GM21737 (cell line): ENCODE data around the gene WDFY1.

ENCODE experiments used
- ATAC-seq: cut with Tn5 transposase; IDR thresholded peaks from one replicate; pipeline ENCODE4 v1.9.1; 2021; ENCODE audit warnings: mild to moderate bottlenecking, moderate library complexity; ENCODE audit not compliant: unreplicated experiment

WDFY1 gene, protein sequence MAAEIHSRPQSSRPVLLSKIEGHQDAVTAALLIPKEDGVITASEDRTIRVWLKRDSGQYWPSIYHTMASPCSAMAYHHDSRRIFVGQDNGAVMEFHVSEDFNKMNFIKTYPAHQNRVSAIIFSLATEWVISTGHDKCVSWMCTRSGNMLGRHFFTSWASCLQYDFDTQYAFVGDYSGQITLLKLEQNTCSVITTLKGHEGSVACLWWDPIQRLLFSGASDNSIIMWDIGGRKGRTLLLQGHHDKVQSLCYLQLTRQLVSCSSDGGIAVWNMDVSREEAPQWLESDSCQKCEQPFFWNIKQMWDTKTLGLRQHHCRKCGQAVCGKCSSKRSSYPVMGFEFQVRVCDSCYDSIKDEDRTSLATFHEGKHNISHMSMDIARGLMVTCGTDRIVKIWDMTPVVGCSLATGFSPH

DNA sequence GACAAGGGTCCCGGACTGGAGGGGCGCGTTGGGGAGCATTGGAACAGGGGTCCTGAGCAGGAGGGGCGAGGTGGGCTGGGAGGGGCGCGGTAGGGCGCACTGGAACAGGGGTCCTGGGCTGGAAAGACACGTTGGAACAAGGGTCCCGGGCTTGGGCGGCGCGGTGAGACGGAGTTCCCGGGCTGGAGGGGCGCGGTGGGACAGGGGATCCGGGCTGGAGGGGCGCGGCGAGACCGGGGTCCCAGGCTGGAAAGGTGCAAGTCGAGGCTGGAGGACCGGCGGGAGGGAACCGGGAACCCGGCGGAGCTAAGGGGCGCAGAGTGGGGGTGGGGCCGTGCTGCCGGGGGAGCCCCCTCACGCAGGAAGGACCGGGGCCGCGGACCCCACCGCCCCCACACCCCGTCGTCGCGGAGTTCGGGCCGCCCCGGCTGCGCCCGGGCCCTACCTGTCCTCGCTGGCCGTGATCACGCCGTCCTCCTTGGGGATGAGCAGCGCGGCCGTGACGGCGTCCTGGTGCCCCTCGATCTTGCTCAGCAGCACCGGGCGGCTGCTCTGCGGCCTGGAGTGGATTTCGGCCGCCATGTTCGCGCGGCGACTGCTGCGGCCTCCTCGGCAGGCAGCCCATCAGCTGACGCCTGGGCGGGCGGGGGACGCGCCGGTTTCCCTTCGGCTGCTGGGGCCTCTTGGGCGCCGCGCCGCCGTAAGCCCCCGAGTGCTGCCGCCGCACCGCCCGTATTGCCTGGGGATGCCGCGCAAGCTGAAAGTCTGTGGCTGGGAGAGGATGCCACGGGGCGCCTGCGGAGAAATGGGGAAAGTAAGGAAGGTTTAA, at the start of gene WDFY1:
WDFY1 (minus strand) TSS at position 633 of the 829 bp plus-strand sequence; CDS start at position 582, 51 bp downstream.
- ATAC-seq = peak; percentile 84

DNA sequence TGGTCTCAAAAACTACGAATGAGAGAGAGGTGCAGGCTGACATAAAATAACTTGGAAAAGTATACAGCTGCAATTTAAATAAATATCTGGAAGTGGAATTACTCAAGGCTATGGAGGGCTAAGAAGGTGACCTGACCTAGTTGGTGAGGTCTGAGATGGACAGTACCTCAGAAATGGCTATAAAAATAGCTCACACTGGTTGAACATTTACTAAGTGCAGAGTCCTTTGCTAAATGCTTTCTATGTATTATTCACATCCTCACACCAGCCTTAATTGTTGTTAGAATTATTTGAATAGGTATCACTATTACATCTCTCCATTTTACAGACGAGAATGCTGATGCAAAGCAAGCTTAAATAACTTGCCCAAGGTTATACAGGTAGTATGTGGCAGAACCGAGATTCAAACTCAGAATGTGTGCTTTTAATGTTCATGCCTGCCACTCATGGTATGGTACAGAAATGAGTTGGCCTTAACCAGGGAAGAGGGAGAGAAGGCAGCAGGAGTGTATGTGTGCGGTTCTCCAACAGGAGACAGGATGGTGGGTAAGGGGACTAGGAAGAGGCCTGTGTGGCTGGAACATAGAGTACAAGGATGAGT, 49.5 kb upstream of the WDFY1 start:
- no peak for ATAC-seq

DNA sequence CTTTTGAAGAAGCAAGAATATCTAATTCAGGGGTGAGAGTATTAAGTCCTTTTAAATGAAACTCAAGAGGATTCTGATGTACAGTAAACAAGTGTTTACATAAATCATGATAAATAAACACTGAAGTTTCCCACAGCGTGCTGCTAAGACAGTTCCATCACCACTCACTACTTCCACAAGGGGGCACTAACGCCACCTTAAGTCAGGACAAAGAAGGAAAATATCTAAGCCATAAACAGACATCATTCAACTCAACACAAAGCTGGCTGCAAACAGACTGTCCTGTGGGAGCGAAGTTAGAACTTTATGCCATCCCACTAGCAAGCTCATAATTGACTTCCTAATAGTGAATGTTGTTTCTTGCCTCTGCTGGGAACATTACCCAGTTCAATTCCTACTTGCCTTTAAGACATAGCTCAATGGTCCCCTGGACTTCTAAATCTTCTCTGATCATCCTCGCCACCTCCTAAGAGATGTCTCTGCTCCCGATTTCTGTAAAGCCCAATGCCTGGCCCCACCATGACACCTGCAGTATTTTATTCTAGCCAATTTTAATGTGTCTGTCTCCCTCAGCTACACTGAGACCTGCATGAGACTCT, 48.6 kb upstream of the WDFY1 start:
- peak; percentile 73 for ATAC-seq

DNA sequence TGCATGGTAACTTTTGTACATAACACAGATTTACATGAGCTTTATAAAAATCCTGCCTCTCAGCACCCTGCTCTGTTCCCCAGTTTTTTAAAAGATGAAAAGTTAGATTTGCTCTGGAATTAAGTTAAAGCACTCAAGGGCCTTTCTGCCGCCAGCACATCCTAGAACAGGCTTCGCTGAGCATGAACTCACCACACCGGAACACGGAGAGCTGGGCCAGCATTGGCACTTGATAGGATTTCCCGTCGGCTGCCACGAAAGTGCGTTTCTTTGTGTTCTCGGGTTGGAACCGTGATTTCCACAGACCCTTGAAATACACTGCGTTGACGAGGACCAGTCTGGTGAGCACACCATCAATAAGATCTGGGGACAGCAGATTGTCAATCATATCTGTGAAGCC, 46.5 kb upstream of the WDFY1 start:
- no peak for ATAC-seq

DNA sequence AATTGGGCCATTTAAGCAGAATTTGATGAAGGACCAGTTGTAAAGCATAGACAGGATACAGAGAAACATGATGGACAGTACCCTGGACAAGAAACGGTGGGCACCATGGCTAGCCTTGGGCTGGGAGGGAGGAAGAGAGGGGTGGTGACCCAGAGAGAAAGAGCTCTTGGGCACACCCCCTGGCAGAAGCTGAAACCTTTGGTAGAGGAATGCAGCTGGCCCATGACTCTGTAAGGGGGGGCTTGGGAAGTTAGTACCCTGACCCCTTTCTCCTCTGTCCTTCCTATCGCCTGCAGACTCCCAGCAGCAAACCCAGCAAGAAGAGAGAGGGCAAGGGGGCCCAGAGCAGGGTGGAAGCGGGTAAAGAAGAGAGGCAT, 44.7 kb upstream of the WDFY1 start:
- ATAC-seq = no peak

DNA sequence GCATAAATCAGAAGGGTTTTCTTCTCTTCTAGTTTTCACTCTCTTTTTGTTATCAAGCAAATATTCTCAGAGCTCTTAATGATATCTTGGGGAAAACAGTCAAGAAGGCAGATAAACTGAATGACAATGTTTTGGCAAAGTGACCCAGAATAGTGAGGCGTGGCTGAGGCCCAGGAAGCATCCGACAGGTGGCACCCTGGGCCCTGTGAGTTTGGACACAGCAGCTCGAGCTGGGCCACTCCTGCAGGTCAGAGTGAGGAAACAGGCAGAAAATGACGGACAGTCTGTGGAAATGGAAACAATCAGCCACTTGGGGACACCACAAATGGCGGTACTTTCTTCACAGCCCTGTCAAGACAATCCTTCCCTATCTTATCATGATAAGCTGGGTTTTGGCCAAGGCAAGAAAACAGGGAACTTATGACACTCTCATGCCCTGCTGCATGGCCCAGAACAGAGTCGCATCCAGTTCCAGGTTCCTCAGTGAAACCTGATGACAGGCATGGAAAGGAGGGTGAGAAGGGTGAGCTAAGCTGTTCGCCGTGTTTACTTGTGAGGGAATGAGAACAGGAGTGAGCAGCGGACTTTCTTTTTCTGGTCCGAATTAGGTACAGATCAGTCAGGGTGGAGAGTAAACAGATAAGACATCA, 44.2 kb upstream of the WDFY1 start:
- no peak for ATAC-seq

DNA sequence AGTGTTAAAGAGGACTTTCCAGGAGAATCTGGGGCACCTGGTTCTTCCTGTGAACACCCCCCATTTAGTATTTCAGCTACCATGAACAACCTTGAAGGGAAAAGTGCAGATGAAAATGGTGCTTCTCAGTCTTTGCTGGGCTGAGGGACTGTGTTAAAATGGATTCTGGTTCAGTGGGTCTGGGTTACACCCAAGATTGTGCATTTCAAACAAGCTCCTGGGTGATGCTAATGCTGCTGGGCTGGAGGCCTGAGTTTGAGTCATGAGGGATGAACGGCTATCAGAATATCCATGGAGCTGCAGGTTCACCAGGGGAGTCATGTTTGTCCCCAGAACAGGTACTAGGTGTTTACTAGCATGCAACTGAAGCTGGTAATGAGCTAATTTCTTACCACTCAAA, 36.1 kb upstream of the WDFY1 start:
- no peak for ATAC-seq

DNA sequence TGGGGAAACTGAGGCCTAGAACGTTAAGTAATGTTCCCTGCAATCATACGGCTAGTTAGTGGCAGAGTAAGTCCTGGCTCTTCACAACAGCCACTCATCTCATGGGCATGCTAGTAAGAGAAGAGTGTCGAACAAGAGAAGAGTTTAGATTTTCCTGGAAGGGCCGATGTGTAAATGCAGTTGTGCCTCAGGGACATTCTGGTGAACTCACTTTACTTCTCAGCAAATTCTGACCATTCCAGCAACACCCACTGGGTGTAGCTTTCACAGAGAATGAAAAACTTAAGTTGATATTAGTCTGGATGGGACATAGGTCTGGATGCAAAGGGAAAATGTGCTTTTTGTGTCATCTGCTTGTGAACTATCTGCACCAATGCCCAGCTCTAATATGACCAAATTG, 35.7 kb upstream of the WDFY1 start:
- no peak for ATAC-seq

DNA sequence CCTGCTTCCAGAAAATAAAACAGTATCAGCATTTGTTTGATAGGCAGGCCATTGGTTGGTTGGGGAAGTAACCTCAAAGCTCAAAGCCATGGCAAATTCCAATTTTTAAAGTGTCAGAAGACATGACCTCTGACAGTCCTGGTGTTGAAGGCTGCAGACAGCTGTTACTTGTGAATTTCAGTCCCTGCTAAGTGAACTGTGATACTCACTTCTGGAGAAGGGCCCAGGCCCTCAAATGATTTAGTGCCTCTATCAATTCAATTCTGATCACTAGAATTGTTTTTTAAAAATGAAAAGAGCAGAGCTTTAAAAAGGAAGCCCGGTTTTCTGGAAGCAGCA, 35.2 kb upstream of the WDFY1 start:
- no peak for ATAC-seq

DNA sequence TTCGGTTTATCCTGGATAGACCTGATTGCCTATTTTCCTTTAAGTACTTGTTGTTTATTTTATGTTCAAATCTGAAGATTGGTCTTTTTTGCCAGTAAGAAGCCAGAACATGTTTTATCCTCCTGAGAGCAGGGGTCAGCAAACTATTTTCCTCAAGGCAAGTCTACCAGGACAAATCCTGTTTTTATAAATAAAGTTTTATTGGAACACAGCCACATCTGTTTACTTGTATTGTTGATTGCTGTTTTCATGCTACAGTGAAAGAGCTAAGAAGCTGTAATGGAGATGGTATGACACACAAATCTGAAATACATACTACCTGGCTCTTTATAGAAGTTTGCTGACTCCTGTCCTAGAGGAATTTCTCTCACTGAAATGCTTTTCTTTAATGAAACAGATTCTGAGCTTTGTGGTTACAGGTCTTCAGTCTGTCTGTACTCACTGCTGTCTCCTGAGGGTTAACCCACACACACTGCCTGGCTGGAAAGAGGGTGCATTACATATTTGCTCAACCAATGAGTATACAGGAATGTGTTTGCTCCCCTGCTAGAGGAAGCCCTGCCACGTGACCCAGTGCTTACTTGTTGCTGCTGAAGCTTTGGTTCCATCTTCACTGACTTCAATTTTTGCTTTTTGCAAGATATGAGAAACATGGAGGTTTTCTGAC, 34.7 kb upstream of the WDFY1 start:
- no peak for ATAC-seq

DNA sequence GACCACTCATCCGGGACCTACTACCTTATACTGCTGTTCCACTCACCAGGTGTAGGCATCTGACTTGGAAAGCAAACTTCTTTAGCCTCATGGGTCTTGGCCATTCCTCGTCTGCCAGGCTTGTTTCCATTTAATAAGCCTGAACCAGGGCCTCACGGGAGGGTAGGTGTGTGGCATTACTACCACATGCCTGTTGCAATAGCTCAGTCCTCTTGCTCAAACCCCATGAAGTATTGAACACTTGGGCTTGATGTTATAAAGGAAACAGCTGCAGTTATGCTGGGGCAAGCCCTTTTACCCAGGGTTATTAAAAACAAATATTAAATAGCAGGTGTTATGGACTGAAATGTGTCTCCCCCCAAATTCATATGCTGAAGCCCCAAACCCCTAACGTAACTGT, 33.3 kb upstream of the WDFY1 start:
- no peak for ATAC-seq

DNA sequence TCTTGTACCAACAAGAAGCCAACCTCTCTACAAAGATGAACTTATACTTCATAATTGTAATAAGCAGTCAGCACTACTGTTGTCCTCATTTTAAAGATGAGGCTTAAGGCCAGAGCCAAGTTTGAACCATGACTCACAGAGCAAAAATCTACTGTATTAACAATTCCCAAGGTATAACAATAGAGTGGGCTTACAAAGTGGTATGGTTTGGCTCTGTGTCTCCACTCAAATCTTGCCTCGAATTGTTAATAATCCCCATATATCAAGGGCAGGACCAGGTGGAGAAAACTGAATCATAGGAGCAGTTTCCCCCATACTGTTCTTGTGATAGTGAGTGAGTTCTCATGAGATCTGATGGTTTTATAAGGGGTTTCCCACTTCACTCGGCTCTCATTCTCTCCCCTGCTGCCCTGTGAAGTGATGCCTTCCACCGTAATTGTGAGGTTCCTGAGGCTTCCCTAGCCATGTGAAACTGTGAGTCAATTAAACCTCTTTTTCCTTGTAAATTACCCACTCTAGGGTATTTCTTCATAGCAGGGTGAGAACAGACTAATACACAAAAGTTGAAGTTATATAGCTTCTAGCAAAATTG, 31.6 kb upstream of the WDFY1 start:
- ATAC-seq = no peak

DNA sequence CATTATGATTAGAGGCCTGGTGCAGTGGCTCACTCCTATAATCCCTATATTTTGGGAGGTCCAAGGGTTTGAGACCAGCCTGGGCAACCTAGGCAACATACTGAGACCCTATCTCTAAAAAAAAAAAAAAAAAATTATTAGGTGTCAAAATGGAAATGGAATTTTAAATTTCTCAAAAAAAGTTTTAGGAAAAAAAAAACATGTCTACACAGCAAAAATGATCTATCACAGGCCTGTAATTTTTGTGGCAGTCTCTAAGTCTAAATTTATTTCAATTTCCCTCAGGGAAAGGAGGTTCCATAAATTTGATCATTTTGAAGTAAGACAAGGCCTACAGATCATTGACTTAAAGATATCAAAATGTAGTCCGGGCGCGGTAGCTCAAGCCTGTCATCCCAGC, 28.5 kb upstream of the WDFY1 start:
- ATAC-seq = no peak

DNA sequence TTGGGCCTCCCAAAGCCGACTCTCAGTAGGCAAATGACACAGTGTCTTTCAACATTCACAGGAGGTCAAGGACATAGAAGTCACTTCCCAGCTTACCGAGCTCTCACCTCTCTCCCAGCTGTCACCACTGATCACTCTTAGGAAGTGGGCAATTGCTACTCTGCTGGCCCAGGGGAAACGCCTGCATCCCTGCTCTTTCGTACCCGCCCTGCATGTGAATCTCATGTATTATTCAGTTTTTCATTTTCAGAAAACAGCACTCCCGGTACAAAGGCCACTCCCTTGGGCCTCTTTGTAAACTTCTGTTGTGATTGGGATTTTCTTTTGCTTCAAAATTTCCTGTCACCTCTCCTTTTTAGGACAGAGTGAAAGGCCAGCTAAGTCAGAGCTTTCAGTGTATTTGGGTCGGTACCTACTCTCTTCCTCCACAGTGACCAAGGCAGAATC, 27.5 kb upstream of the WDFY1 start:
- ATAC-seq = no peak

DNA sequence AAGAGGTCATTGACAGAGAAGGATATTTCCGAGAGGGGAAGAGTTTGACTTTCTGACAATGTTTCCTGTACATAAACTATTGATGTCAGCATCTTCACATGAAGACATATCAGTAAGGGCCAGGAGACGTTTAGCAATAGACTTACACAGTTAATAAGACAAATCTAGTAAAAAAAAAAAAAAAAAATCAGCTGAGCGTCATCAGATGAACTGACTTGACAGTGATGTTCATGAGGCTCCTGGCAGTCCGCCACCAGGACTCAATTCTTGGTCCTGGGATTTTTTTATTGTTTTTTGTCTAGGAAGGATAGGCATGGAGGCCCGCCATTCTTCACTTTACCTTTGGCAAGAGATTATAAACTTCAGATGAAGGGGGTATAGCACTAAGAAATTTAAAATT, 26.6 kb upstream of the WDFY1 start:
- ATAC-seq = no peak

DNA sequence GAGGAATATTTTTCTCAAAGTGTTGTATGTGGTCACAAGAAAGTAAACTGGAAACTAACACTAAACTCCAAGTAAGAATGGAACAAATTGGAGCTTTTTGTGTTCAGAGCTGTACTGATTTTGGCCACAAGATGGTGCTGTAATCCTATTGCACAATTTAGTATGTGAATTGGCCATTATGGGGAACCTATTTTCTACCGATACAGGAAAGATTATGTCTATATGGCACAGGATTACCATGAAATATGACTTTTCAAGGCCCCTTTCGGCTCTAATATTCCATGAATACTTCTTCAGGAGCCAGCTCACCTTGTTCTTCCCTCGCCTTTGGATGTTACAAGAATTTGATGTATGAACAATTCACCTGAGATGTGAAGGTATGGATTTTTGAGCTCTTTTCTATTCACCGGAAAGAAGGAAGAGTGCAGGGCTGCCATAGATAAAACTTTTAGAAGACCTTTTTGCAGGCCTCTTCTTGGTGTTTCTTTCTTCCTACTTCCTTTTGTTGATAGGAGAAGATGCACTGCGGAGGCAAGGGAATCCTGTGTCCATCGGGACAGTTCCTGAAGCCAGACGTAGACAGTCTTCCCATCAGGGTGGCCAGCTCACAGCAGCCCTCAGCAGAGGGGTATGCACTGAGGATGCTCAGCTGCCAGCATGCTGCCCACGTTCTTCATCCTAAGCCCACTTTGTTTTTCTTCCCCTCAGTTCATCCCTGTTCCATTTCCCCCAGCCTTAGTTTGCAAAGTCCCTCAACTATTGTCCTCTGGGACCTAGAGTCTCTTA, 25.4 kb upstream of the WDFY1 start:
- no peak for ATAC-seq

DNA sequence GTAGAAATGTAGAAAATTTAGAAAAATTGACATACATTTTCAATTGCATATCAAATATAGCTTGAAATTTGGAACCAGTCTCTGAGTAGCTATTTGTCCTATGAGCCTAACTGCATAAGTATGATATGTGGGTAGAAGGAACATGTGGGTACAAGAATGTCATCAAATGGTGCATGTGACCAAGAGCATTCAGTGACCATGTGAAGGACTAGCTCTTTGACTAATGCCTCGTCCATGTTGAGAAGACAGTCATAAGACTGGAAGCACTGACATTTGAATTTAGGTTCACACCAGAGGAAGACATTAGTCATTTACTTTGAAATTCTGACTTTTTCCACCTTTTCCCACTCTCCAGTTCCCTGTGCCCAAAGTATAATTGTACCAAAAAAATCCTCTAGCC, 24.7 kb upstream of the WDFY1 start:
- ATAC-seq = no peak

DNA sequence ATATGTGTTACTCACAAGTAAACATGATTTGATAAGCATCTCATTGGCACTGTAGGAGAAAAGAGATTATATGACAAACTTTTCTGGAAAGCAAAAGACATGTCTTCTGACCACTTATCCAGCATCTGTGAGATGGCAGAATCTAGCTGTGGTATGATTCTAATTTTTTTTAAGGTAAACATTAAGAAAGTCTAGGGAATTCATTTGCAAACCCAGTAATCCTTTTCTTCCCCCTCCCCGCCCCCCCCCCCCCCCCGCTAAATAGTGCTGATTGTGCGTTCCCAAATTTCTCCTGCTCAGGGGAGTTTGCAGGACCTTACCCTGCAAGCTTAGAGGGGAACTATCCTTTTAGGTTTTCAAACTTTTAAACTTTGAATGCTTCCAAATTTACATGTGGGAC, 24.2 kb upstream of the WDFY1 start:
- ATAC-seq = no peak

DNA sequence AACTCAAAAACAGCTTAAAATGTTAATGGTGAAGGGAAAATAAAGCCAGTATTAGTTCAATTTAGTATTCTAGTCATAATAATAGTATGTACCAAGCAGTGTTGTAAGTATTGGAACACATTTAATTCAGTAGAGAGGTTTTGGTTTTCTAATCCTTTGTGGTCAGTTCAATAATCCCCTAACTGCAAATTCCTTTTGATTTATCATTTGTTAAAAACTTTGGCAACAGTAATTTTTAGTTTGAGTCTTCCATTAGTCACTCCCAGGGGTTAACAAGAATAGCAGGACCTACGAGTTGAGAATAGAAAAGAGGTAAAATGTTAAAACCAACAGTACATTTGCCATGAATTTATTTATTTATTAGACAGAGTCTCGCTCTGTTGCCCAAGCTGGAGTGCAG, 22.8 kb upstream of the WDFY1 start:
- no peak for ATAC-seq
